Endothelial cell of umbilical vein (primary cell): ENCODE data around the gene SSR4. TPM values are rescaled to one million over a fixed set of nuclear protein-coding genes. Genes with fewer than 3 reads are reported as not detected.

Source experiments
- BruUV-seq: library from RNA; stranded (reverse); fragments of 400-500 nt; replicated peaks from 2 replicates; lab custom pipeline; 2021; lab: Mats Ljungman, UMichigan
- CTCF ChIA-PET: fragments of 300-600, 350-600 bp; sonication (Branson Sonifier 250); formaldehyde crosslinking; loops from one replicate; lab custom pipeline; 2021; ENCODE audit warnings: antibody characterized with exemption, inconsistent platforms; lab: Charles Lee
- POLR2A ChIA-PET: fragments of 300-600, 350-600 bp; sonication (Branson Sonifier 250); formaldehyde crosslinking; loops from one replicate; lab custom pipeline; 2021; ENCODE audit warnings: antibody characterized with exemption, inconsistent platforms; lab: Charles Lee
- DNase-seq: peaks from one replicate; pipeline ENCODE4 v3.0.0-alpha.2; 2011; ENCODE audit warnings: low read depth, low spot score
- FAIRE-seq: peaks from 2 replicates; lab custom pipeline; 2011; peaks lifted over from hg19 to GRCh38; lab: Jason Lieb, UNC
- H2AFZ ChIP-seq: 2 replicates; pipeline ENCODE4 v1.6.0; 2012; ENCODE audit warnings: low read depth, low read length, control low read depth, inconsistent platforms
- H3K27ac ChIP-seq: 2 replicates; pipeline ENCODE4 v1.5.1; 2011; ENCODE audit warnings: low read depth, mild to moderate bottlenecking, control low read depth, low read length, moderate library complexity; ENCODE audit not compliant: insufficient read depth
- H3K27me3 ChIP-seq, 2 experiments: 2 replicates each; pipeline versions ENCODE4 v1.6.0 to v1.6.1; 2011; ENCODE audit warnings: low read length in 2 of 2, mixed read lengths in 1 of 2; ENCODE audit not compliant: control insufficient read depth in 2 of 2, insufficient read depth in 2 of 2
- H3K36me3 ChIP-seq, 2 experiments: 2 replicates in 1 of 2; 3 replicates in 1 of 2; pipeline ENCODE4 v1.5.1; 2011; ENCODE audit warnings: low read length in 2 of 2, mild to moderate bottlenecking in 1 of 2, moderate library complexity in 1 of 2; ENCODE audit not compliant: control insufficient read depth in 2 of 2, insufficient read depth in 2 of 2; ENCODE audit errors: extremely low read depth in 1 of 2
- H3K4me1 ChIP-seq: 3 replicates; pipeline ENCODE4 v1.5.1; 2011; ENCODE audit warnings: mild to moderate bottlenecking, low read length; ENCODE audit not compliant: control insufficient read depth, insufficient read depth; ENCODE audit errors: extremely low read depth
- H3K4me2 ChIP-seq: 2 replicates; pipeline ENCODE4 v1.6.1; 2011; ENCODE audit warnings: low read length, control low read depth, mixed read lengths; ENCODE audit not compliant: insufficient read depth
- H3K4me3 ChIP-seq, 3 experiments: fragments of 200-600 bp in 1 of 3; sonication (generic), shearing (Covaris generic) in 1 of 3; replicated peaks in 1 of 3; 2 replicates each; pipeline ENCODE4 v1.5.1; 2011 to 2016; ENCODE audit warnings: control low read depth in 3 of 3, low read length in 3 of 3, mild to moderate bottlenecking in 2 of 3, inconsistent platforms in 1 of 3, low read depth in 1 of 3, moderate library complexity in 1 of 3; ENCODE audit not compliant: insufficient read depth in 1 of 3
- H3K79me2 ChIP-seq: 2 replicates; pipeline ENCODE4 v1.6.0; 2012; ENCODE audit warnings: low read length, inconsistent platforms; ENCODE audit not compliant: control insufficient read depth, insufficient read depth
- H3K9ac ChIP-seq: replicated peaks from 2 replicates; pipeline ENCODE3; 2011; ENCODE audit warnings: low read length, control low read depth; ENCODE audit not compliant: insufficient read depth; ENCODE audit errors: extremely low read depth
- H3K9me1 ChIP-seq: replicated peaks from 3 replicates; pipeline ENCODE4 v1.6.0; 2011; ENCODE audit warnings: mild to moderate bottlenecking, low read length; ENCODE audit not compliant: control insufficient read depth, insufficient read depth; ENCODE audit errors: extremely low read depth
- H3K9me3 ChIP-seq: replicated peaks from 2 replicates; pipeline ENCODE4 v1.5.1; 2012; ENCODE audit warnings: low read length, inconsistent platforms; ENCODE audit not compliant: control insufficient read depth, insufficient read depth
- H4K20me1 ChIP-seq: replicated peaks from 2 replicates; pipeline ENCODE3; 2011; ENCODE audit warnings: mild to moderate bottlenecking, low read length; ENCODE audit not compliant: control insufficient read depth, insufficient read depth; ENCODE audit errors: extremely low read depth
- EZH2 ChIP-seq: IDR thresholded peaks from 2 replicates; pipeline ENCODE4 v1.6.1; 2012; ENCODE audit warnings: borderline replicate concordance, low read depth, mild to moderate bottlenecking, moderate library complexity, low read length, inconsistent platforms; ENCODE audit not compliant: severe bottlenecking
- FOS ChIP-seq: IDR thresholded peaks from 2 replicates; pipeline ENCODE4 v1.6.1; 2011; ENCODE audit warnings: mild to moderate bottlenecking, low read length, moderate library complexity, borderline replicate concordance; ENCODE audit not compliant: insufficient read depth
- GATA2 ChIP-seq: IDR thresholded peaks from 2 replicates; pipeline ENCODE4 v1.7.0; 2011; ENCODE audit warnings: low read depth, mild to moderate bottlenecking, moderate library complexity, mixed read lengths, low read length; ENCODE audit not compliant: insufficient read length, insufficient read depth
- JUN ChIP-seq: IDR thresholded peaks from 2 replicates; pipeline ENCODE4 v1.6.1; 2011; ENCODE audit warnings: borderline replicate concordance, low read depth; ENCODE audit not compliant: insufficient read length, insufficient read depth
- MYC ChIP-seq: IDR thresholded peaks from one replicate; pipeline ENCODE4 v1.6.1; 2011; ENCODE audit warnings: mild to moderate bottlenecking, low read depth, low read length
- POLR2A ChIP-seq: IDR thresholded peaks from 2 replicates; pipeline ENCODE4 v1.6.1; 2012; ENCODE audit warnings: low read depth, mild to moderate bottlenecking, control low read depth, low read length
- POLR2AphosphoS5 ChIP-seq: IDR thresholded peaks from 2 replicates; pipeline ENCODE4 v1.6.1; 2012; ENCODE audit warnings: low read depth, mild to moderate bottlenecking, control low read depth, low read length, moderate library complexity; ENCODE audit not compliant: insufficient read depth
- dilution Hi-C: fragments of 300-500 bp; cut with MboI; formaldehyde crosslinking; loops from one replicate; pipeline ENCODE4 v1.15.0; 2019; ENCODE audit warnings: low sequenced_read_pairs; ENCODE audit not compliant: extremely low pct_ligation_motif_present
- intact Hi-C: fragments of 100-400 bp; cut with micrococcal nuclease; formaldehyde crosslinking; loops from one replicate; pipeline ENCODE4 v1.10.0; 2022
- polyA plus RNA-seq, 4 experiments: library from polyadenylated mRNA; depleted of rRNA in 3 of 4; stranded (reverse) in 3 of 4; unstranded in 1 of 4; fragments of >200 nt; gene quantifications; 2 replicates each; pipeline versions ENCODE4 v1.2.1 to v1.2.3, GENCODE V29; 2011 to 2012; ENCODE audit warnings: missing spikeins in 1 of 4
- total RNA-seq: library from RNA; stranded (reverse); gene quantifications from 2 replicates; pipeline ENCODE4 v1.2.3, GENCODE V29; 2021
- TF ChIP-seq, protein P1 (sequence below): IDR thresholded peaks from 2 replicates; pipeline ENCODE4 v1.6.1; 2011; ENCODE audit not compliant: insufficient read depth, insufficient read length
- TF ChIP-seq, protein P2 (sequence below), 2 donors: IDR thresholded peaks; 1 replicate in 1 of 2; 2 replicates in 1 of 2; pipeline ENCODE4 v1.5.1; 2011; ENCODE audit warnings: low read length in 2 of 2, mild to moderate bottlenecking in 2 of 2, moderate library complexity in 2 of 2, control low read depth in 1 of 2, inconsistent platforms in 1 of 2, low read depth in 1 of 2; ENCODE audit not compliant: insufficient read depth in 1 of 2; ENCODE audit errors: extremely low read depth in 1 of 2

SSR4 gene
- total and polyA plus RNA-seq, 2 donors (not counting 3 experiments of a cell fraction or from before 2014, with no cell fraction given) = 235 to 732 TPM

DNA sequence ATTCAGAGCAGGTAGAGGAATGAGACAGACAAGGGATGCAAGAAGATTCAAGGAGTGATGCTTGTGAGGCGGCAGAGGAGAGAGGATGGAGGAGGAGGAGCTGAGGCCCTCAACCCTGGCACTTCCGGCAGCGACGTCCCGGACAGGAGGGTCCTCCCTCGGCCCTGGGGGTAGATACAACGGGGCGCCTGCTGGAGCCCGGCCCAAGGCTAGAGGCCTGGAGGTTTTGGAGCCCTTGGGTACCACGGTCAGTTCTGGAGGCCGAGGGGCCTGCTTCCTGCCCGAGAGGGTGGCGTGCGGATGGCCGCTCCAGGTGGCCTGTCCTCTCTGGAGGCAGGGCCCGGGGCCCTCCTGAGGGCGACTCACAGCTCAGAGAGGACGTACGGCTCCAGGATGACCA lies 13.5 kb downstream of the SSR4 start:
- Histone ChIP-seq H3K4me2 (no peak overlapping the region), H3K9me1 (no peaks in the 10 kb centered on the region), H3K9ac (no peak overlapping the region), H3K27me3 (no peaks in the 10 kb centered on the region), H2AFZ (no peak overlapping the region), H4K20me1 (no peaks in the 10 kb centered on the region), H3K9me3 (no peaks in the 10 kb centered on the region), H3K79me2 (no peaks in the 10 kb centered on the region), H3K4me1 (no peaks in the 10 kb centered on the region), H3K4me3 (no peak overlapping the region), H3K36me3 (no peaks in the 10 kb centered on the region), H3K27ac (no peak overlapping the region)
- dilution Hi-C loops = no loop called here
- DNase-seq (no peak), FAIRE-seq (no peak)
- intact Hi-C loops = no loop called here
- no peak for TF ChIP-seq FOS
- no peak for TF ChIP-seq JUN
- TF ChIP-seq MYC = no peak
- no peak for TF ChIP-seq POLR2A
- TF ChIP-seq, protein P1, sequence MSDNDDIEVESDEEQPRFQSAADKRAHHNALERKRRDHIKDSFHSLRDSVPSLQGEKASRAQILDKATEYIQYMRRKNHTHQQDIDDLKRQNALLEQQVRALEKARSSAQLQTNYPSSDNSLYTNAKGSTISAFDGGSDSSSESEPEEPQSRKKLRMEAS = no peak
- TF ChIP-seq, protein P2, sequence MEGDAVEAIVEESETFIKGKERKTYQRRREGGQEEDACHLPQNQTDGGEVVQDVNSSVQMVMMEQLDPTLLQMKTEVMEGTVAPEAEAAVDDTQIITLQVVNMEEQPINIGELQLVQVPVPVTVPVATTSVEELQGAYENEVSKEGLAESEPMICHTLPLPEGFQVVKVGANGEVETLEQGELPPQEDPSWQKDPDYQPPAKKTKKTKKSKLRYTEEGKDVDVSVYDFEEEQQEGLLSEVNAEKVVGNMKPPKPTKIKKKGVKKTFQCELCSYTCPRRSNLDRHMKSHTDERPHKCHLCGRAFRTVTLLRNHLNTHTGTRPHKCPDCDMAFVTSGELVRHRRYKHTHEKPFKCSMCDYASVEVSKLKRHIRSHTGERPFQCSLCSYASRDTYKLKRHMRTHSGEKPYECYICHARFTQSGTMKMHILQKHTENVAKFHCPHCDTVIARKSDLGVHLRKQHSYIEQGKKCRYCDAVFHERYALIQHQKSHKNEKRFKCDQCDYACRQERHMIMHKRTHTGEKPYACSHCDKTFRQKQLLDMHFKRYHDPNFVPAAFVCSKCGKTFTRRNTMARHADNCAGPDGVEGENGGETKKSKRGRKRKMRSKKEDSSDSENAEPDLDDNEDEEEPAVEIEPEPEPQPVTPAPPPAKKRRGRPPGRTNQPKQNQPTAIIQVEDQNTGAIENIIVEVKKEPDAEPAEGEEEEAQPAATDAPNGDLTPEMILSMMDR (IDR thresholded peaks at IDR 0.05; ENCODE audit: extremely low read depth in 1 of 2, insufficient read depth in 1 of 2, low read depth in 1 of 2, low read length in 2 of 2) = no peak
- no peak for TF ChIP-seq EZH2
- no peak for TF ChIP-seq GATA2
- TF ChIP-seq POLR2AphosphoS5 = no peak
- no TSS peak for BruUV-seq
- ChIA-PET CTCF (no interaction called here), POLR2A (no interaction called here)
